Uterus (tissue), 4 donors: ENCODE measurements around the gene CCDC9. TPM values are rescaled to one million over a fixed set of nuclear protein-coding genes. Genes with fewer than 3 reads are reported as not detected.

Source experiments
- DNase-seq, 2 donors: peaks; one replicate each; pipeline ENCODE4 v3.0.0-alpha.2; 2019 to 2020
- H3K27ac ChIP-seq, 2 donors: fragments of 200-600 bp; sonication (generic); 1 replicate in 1 of 2; 2 replicates in 1 of 2; pipeline ENCODE4 v1.5.1; 2016 to 2018
- H3K27me3 ChIP-seq, 2 donors: fragments of 200-600 bp; sonication (generic); one replicate each; pipeline ENCODE4 v1.5.1; 2018 to 2019; ENCODE audit warnings: control low read depth in 1 of 2
- H3K36me3 ChIP-seq, 2 donors: fragments of 200-600 bp; sonication (generic); one replicate each; pipeline ENCODE4 v1.5.1; 2019; ENCODE audit warnings: control low read depth in 1 of 2
- H3K4me1 ChIP-seq, 2 donors: fragments of 200-600 bp; sonication (generic); one replicate each; pipeline ENCODE4 v1.5.1; 2018 to 2019; ENCODE audit warnings: control low read depth in 1 of 2
- H3K4me3 ChIP-seq, 2 donors: fragments of 200-600 bp; sonication (generic); 1 replicate in 1 of 2; 2 replicates in 1 of 2; pipeline ENCODE4 v1.5.1; 2018 to 2019; ENCODE audit warnings: mild to moderate bottlenecking in 1 of 2
- H3K9me3 ChIP-seq, 2 donors: fragments of 200-600 bp; sonication (generic); one replicate each; pipeline ENCODE4 v1.5.1; 2019; ENCODE audit warnings: control low read depth in 1 of 2
- POLR2A ChIP-seq, 2 donors: fragments of 450-650 bp; IDR thresholded peaks; one replicate each; pipeline ENCODE4 v1.6.1; 2016; ENCODE audit warnings: antibody characterized with exemption in 2 of 2, mild to moderate bottlenecking in 1 of 2, moderate library complexity in 1 of 2
- intact Hi-C: fragments of 100-400 bp; cut with DNase I; formaldehyde crosslinking; loops from one replicate; pipeline ENCODE4 v1.15.1; 2023; ENCODE audit warnings: low total_unique reads
- total RNA-seq, 4 donors: library from RNA; depleted of rRNA in 3 of 4; stranded (reverse); fragments of >200 nt in 3 of 4; gene quantifications; one replicate each; pipeline versions ENCODE4 v1.1.0 to v1.2.4, GENCODE V29; 2014 to 2023
- TF ChIP-seq, protein P1 (sequence below), 4 experiments: fragments of 200-600 bp in 2 of 4; fragments of 450-650 bp in 2 of 4; sonication (generic) in 2 of 4; IDR thresholded peaks; one replicate each; pipeline ENCODE4 v1.5.1; 2016 to 2019; ENCODE audit warnings: antibody characterized with exemption in 4 of 4, mild to moderate bottlenecking in 2 of 4, moderate library complexity in 1 of 4
- donor health status: DM: yes; HTN: yes; CAD: no.

CCDC9 gene
- total RNA-seq, 4 donors from 2014 or later = 2.6 to 45.4 (median 8.1) TPM

GRCh38 chr19:47226426-47227351 is 29.6 kb upstream of the CCDC9 start:
- DNase-seq = peak; percentile 75 to 82
- Histone ChIP-seq H3K36me3 (no peaks in the 10 kb centered on the region), H3K27ac (peak overlapping the region; percentile 98 to 99), H3K27me3 (no peaks in the 10 kb centered on the region), H3K4me3 (peak overlapping the region; percentile 34 to 100), H3K4me1 (peaks cover 0 to 2% of the 10 kb centered on the region in 2 donors), H3K9me3 (no peaks in the 10 kb centered on the region)
- TF ChIP-seq, protein P1, sequence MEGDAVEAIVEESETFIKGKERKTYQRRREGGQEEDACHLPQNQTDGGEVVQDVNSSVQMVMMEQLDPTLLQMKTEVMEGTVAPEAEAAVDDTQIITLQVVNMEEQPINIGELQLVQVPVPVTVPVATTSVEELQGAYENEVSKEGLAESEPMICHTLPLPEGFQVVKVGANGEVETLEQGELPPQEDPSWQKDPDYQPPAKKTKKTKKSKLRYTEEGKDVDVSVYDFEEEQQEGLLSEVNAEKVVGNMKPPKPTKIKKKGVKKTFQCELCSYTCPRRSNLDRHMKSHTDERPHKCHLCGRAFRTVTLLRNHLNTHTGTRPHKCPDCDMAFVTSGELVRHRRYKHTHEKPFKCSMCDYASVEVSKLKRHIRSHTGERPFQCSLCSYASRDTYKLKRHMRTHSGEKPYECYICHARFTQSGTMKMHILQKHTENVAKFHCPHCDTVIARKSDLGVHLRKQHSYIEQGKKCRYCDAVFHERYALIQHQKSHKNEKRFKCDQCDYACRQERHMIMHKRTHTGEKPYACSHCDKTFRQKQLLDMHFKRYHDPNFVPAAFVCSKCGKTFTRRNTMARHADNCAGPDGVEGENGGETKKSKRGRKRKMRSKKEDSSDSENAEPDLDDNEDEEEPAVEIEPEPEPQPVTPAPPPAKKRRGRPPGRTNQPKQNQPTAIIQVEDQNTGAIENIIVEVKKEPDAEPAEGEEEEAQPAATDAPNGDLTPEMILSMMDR (IDR thresholded peaks at IDR 0.05) = no peak
- peak; percentile 37 to 40 for TF ChIP-seq POLR2A (IDR thresholded peaks at IDR 0.05)
- intact Hi-C loops = no loop called here

GRCh38 chr19:47227352-47228167 is 28.8 kb upstream of the CCDC9 start:
- H3K4me3 ChIP-seq = peak overlapping the region; percentile 24 to 100
- peaks cover 0 to 5% of the 10 kb centered on the region in 2 donors for H3K4me1 ChIP-seq
- H3K27me3 ChIP-seq = no peaks in the 10 kb centered on the region
- H3K36me3 ChIP-seq = no peaks in the 10 kb centered on the region
- peak; percentile 43 to 69 for TF ChIP-seq POLR2A (IDR thresholded peaks at IDR 0.05)
- TF ChIP-seq, protein P1 (IDR thresholded peaks at IDR 0.05) = no peak
- H3K9me3 ChIP-seq = no peaks in the 10 kb centered on the region
- H3K27ac ChIP-seq = peak overlapping the region; percentile 98 to 99
- intact Hi-C loops = no loop called here
- DNase-seq = peak; percentile 89 to 93

GRCh38 chr19:47228168-47228936 is 28.0 kb upstream of the CCDC9 start:
- DNase-seq = peak; percentile 61 to 65
- H3K27ac ChIP-seq = peak overlapping the region; percentile 98 to 99
- intact Hi-C loops = no loop called here
- peak overlapping the region; percentile 24 to 100 for H3K4me3 ChIP-seq
- H3K27me3 ChIP-seq = no peaks in the 10 kb centered on the region
- peaks cover 0 to 5% of the 10 kb centered on the region in 2 donors for H3K4me1 ChIP-seq
- TF ChIP-seq POLR2A (IDR thresholded peaks at IDR 0.05) = no peak
- TF ChIP-seq, protein P1 (IDR thresholded peaks at IDR 0.05) = peak in 1 of 4 experiments; percentile 1
- no peaks in the 10 kb centered on the region for H3K9me3 ChIP-seq
- H3K36me3 ChIP-seq = no peaks in the 10 kb centered on the region

- peaks cover 0 to 5% of the 10 kb centered on the region in 2 donors for H3K4me1 ChIP-seq
- TF ChIP-seq, protein P1 (IDR thresholded peaks at IDR 0.05) = no peak
- TF ChIP-seq POLR2A (IDR thresholded peaks at IDR 0.05) = peak in 1 of 2 donors; percentile 11
- H3K27me3 ChIP-seq = no peaks in the 10 kb centered on the region
- peak in 1 of 2 donors; percentile 40 for DNase-seq
- intact Hi-C loops = no loop called here
- no peaks in the 10 kb centered on the region for H3K36me3 ChIP-seq
- H3K4me3 ChIP-seq = peak overlapping the region in 1 of 2 donors; percentile 100
- peak overlapping the region; percentile 98 to 99 for H3K27ac ChIP-seq
- H3K9me3 ChIP-seq = no peaks in the 10 kb centered on the region
Measured at GRCh38 chr19:47228937-47229675, 27.2 kb upstream of the CCDC9 start.
